HepG2 (cell line): ENCODE data around the gene ERBB3. TPM values are rescaled to one million over a fixed set of nuclear protein-coding genes. Genes with fewer than 3 reads are reported as not detected.
A peak's percentile ranks its signal among the peaks of the same experiment; 100 is the strongest.

Experiments
- ARNT2 ChIP-seq: sonication (generic); formaldehyde crosslinking; IDR thresholded peaks from 2 replicates; pipeline ENCODE4 v1.8.0; 2022; ENCODE audit warnings: mild to moderate bottlenecking, low read depth, missing genetic modification reagents, moderate library complexity
- HDAC6 ChIP-seq: fragments of 200-600 bp; sonication (generic); IDR thresholded peaks from 2 replicates; pipeline ENCODE4 v1.7.0; 2017; ENCODE audit warnings: mild to moderate bottlenecking, antibody characterized with exemption, low read length, low read depth
- HOXA3 ChIP-seq: sonication (generic); formaldehyde crosslinking; IDR thresholded peaks from 2 replicates; pipeline ENCODE4 v1.5.0; 2020; ENCODE audit warnings: missing genetic modification reagents
- POGK ChIP-seq: sonication (generic); formaldehyde crosslinking; conservative IDR thresholded peaks from 2 replicates; pipeline ENCODE4 v1.8.0; 2022; ENCODE audit warnings: mild to moderate bottlenecking, moderate library complexity, missing genetic modification reagents
- POGZ ChIP-seq: sonication (generic); formaldehyde crosslinking; IDR thresholded peaks from 2 replicates; pipeline ENCODE4 v1.4.0; 2020; ENCODE audit warnings: mild to moderate bottlenecking, missing genetic modification reagents
- SP2 ChIP-seq: sonication (generic); formaldehyde crosslinking; IDR thresholded peaks from 2 replicates; pipeline ENCODE4 v1.5.1; 2020; ENCODE audit warnings: mild to moderate bottlenecking, missing genetic modification reagents
- U2AF1 ChIP-seq: fragments of 200-400 bp; formaldehyde crosslinking; optimal IDR thresholded peaks from 2 replicates; pipeline ENCODE3; 2017; ENCODE audit warnings: mild to moderate bottlenecking, low read depth, low read length
- ZBTB40 ChIP-seq, 2 experiments: fragments of 450-650 bp in 1 of 2; sonication (generic) in 1 of 2; formaldehyde crosslinking in 1 of 2; IDR thresholded peaks; 2 replicates each; pipeline versions ENCODE4 v1.6.1 to v1.8.0; 2016 to 2022; ENCODE audit warnings: antibody characterized with exemption in 1 of 2, mild to moderate bottlenecking in 1 of 2, missing genetic modification reagents in 1 of 2
- ZNF225 ChIP-seq: sonication (generic); formaldehyde crosslinking; IDR thresholded peaks from 2 replicates; pipeline ENCODE4 v1.4.0; 2020; ENCODE audit warnings: mild to moderate bottlenecking, missing genetic modification reagents
- ZNF274 ChIP-seq: sonication (generic); formaldehyde crosslinking; IDR thresholded peaks from 2 replicates; pipeline ENCODE4 v1.5.1; 2020; ENCODE audit warnings: mild to moderate bottlenecking, missing genetic modification reagents
- ZNF296 ChIP-seq: sonication (generic); formaldehyde crosslinking; conservative IDR thresholded peaks from 2 replicates; pipeline ENCODE4 v1.5.0; 2020; ENCODE audit warnings: mild to moderate bottlenecking, missing genetic modification reagents
- ZNF350 ChIP-seq: sonication (generic); formaldehyde crosslinking; IDR thresholded peaks from 2 replicates; pipeline ENCODE4 v1.4.0; 2020; ENCODE audit warnings: mild to moderate bottlenecking, low read depth, missing genetic modification reagents, borderline replicate concordance
- ZNF354B ChIP-seq: sonication (generic); formaldehyde crosslinking; IDR thresholded peaks from 2 replicates; pipeline ENCODE4 v1.8.0; 2022; ENCODE audit warnings: mild to moderate bottlenecking, missing genetic modification reagents
- ZNF546 ChIP-seq: sonication (generic); formaldehyde crosslinking; conservative IDR thresholded peaks from 2 replicates; pipeline ENCODE4 v1.8.1; 2023; ENCODE audit warnings: mild to moderate bottlenecking, missing genetic modification reagents
- ZNF556 ChIP-seq: sonication (generic); formaldehyde crosslinking; IDR thresholded peaks from 2 replicates; pipeline ENCODE4 v1.4.0; 2020; ENCODE audit warnings: mild to moderate bottlenecking, missing genetic modification reagents, borderline replicate concordance
- ZNF567 ChIP-seq: sonication (generic); formaldehyde crosslinking; IDR thresholded peaks from 2 replicates; pipeline ENCODE4 v1.8.1; 2023; ENCODE audit warnings: mild to moderate bottlenecking, missing genetic modification reagents, borderline replicate concordance
- ZNF773 ChIP-seq: sonication (generic); formaldehyde crosslinking; IDR thresholded peaks from 2 replicates; pipeline ENCODE4 v1.4.0; 2020; ENCODE audit warnings: missing genetic modification reagents, borderline replicate concordance
- ZNF788 ChIP-seq: sonication (generic); formaldehyde crosslinking; IDR thresholded peaks from 2 replicates; pipeline ENCODE4 v1.5.0; 2020; ENCODE audit warnings: mild to moderate bottlenecking, missing genetic modification reagents, borderline replicate concordance
- polyA plus RNA-seq, 8 experiments: library from polyadenylated mRNA; depleted of rRNA in 3 of 8; stranded (reverse) in 7 of 8; unstranded in 1 of 8; fragments of >200 nt; fragmentation: Illumina TruSeq in 4 of 8; extraction: Trizol in 4 of 8; gene quantifications; 2 replicates each; pipeline versions ENCODE4 v1.2.1 to v1.2.3, GENCODE V29; 2011 to 2016; ENCODE audit warnings: low read depth in 4 of 8, missing spikeins in 1 of 8, mixed read lengths in 1 of 8; ENCODE audit not compliant: insufficient read depth in 1 of 8
- total RNA-seq, 5 experiments: library from RNA; depleted of rRNA; stranded (reverse); fragments of >200 nt; fragmentation: Illumina TruSeq; extraction: Trizol; gene quantifications; 2 replicates each; pipeline ENCODE4 v1.2.3, GENCODE V29; 2016; ENCODE audit warnings: low read depth in 1 of 5

ERBB3 gene
- total and polyA plus RNA-seq, 2 of the 13 experiments (the other 11 are each of a cell fraction or from before 2014, with no cell fraction given), result 93.6 to 358 TPM

GRCh38 chr12:56129206-56129941 is 49.4 kb downstream of the ERBB3 start (continued):
- TF ChIP-seq HOXA3 (CRISPR knock-in tag) (0 out of 2 replicates have a peak, but pooled peaks have one; percentile 26), ZNF225 (no peak), ZNF773 (CRISPR knock-in tag) (no peak), ZNF556 (CRISPR knock-in tag) (no peak), SP2 (CRISPR knock-in tag) (no peak), ZNF274 (CRISPR knock-in tag) (no peak), ZNF296 (CRISPR knock-in tag) (no peak), ZNF546 (CRISPR knock-in tag) (no peak), ZNF354B (CRISPR knock-in tag) (no peak), ZNF567 (CRISPR knock-in tag) (no peak), POGZ (CRISPR knock-in tag) (no peak), POGK (0 out of 2 replicates have a peak, but pooled peaks have one; percentile 27), U2AF1 (no peak), ZBTB40 (IDR thresholded peaks at IDR 0.05) (no peak), ZBTB40 (CRISPR knock-in tag; IDR thresholded peaks at IDR 0.05) (no peak; the same call in 1 of the 2 replicates), ARNT2 (0 out of 2 replicates have a peak, but pooled peaks have one; percentile 42), ZNF788 (0 out of 2 replicates have a peak, but pooled peaks have one; percentile 46), HDAC6 (no peak), ZNF350 (CRISPR knock-in tag) (no peak)
